ENCODE results near the gene KIFC3.
A peak's percentile ranks its signal among the peaks of the same experiment; 100 is the strongest.
"Not testable (repeated sequence)": the region's sequence is repeated elsewhere in the genome, so short reads cannot be mapped to it uniquely, and the experiment has no call there.

KIFC3 gene

GRCh38 chr16:57734925-57735754, 67.2 kb downstream of the KIFC3 start:
- H3K27ac ChIP-seq, result peak overlapping the region; percentile 79
- TF ChIP-seq, protein P1, sequence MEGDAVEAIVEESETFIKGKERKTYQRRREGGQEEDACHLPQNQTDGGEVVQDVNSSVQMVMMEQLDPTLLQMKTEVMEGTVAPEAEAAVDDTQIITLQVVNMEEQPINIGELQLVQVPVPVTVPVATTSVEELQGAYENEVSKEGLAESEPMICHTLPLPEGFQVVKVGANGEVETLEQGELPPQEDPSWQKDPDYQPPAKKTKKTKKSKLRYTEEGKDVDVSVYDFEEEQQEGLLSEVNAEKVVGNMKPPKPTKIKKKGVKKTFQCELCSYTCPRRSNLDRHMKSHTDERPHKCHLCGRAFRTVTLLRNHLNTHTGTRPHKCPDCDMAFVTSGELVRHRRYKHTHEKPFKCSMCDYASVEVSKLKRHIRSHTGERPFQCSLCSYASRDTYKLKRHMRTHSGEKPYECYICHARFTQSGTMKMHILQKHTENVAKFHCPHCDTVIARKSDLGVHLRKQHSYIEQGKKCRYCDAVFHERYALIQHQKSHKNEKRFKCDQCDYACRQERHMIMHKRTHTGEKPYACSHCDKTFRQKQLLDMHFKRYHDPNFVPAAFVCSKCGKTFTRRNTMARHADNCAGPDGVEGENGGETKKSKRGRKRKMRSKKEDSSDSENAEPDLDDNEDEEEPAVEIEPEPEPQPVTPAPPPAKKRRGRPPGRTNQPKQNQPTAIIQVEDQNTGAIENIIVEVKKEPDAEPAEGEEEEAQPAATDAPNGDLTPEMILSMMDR (IDR thresholded peaks at IDR 0.05; ENCODE audit: low read depth, low read length, missing control alignments), result no peak
- peak; percentile 100 for DNase-seq
- H3K4me3 ChIP-seq (ENCODE audit: low read depth, low read length), result peak overlapping the region; percentile 93
- H3K27me3 ChIP-seq (replicated peaks), result no peaks in the 10 kb centered on the region
- no peaks in the 10 kb centered on the region for H3K36me3 ChIP-seq (replicated peaks)
- in situ Hi-C loops (cut with HindIII; ENCODE audit: low pct_ligation_motif_present, low sequenced_read_pairs), result no loop called here

DNA sequence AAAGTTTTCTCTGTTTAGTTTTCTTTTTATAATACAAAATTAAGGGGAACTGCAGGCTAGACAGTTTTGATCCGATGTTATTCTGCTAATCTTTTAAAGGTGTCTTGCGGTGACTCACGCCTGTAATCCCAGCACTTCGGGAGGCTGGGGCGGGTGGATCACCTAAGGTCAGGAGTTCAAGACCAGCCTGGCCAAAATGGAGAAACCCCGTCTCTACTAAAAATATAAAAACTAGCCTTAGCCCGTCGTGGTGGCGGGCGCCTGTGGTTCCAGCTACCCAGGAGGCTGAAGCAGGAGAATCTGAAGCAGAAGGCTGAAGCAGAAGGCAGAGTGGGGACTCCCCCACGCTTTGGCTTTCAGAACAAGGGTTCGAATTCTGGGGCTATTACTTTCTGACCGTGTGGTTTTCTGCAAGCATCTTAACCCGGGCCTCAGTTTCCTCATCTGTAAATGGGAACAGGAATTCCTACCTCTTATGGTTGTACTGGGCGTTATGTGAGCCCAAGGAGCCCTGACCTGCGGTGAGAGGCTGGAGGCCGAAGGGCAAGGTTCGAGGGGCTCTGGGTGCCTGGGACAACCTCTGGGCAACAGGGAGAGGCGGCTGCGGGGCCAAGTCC, 67.9 kb downstream of the KIFC3 start:
- in situ Hi-C loops (cut with HindIII; ENCODE audit: low pct_ligation_motif_present, low sequenced_read_pairs), result no loop called here
- Histone ChIP-seq H3K36me3 (replicated peaks) (no peaks in the 10 kb centered on the region), H3K4me3 (ENCODE audit: low read depth, low read length) (peak overlapping the region; percentile 84), H3K27me3 (replicated peaks) (no peaks in the 10 kb centered on the region), H3K27ac (peak overlapping the region; percentile 79)
- no peak for DNase-seq
- TF ChIP-seq, protein P1 (IDR thresholded peaks at IDR 0.05; ENCODE audit: low read depth, low read length, missing control alignments), result no peak

DNA sequence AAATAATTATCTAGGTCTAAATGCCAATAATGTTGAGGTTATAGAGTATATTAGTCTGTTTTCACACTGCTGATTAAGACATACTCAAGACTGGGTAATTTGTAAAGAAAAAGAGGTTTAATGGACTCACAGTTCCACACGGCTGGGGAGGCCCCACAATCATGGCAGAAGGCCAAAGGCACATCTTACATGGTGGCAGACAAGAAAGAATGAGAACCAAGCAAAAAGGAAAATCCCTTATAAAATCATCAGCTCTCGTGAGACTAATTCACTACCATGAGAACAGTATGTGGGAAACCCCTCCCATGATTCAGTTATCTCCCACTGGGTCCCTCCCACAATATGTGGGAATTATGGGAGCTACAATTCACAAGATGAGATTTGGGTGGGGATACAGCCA, 69.6 kb downstream of the KIFC3 start:
- TF ChIP-seq, protein P1 (IDR thresholded peaks at IDR 0.05; ENCODE audit: low read depth, low read length, missing control alignments), result no peak

DNA sequence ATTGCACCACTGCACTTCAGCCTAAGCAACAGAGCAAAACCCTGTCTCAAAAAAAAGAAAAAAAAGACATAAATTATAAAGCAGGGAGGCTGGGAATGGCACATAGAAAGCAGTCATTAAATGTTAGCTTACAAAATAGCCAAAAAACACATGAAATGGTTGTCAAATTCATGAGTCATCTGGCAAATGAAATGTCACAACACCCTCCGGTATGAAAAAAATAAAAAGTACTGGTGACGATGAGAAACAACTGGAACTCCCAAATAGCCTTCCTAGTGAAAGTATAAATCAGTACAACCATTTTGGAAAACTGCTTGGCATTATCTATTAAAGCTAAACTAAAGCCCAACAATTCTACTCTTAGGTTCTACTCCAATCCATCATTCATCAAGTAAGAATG, 70.3 kb downstream of the KIFC3 start:
- no peak overlapping the region for H3K4me3 ChIP-seq (ENCODE audit: low read depth, low read length)
- DNase-seq, result no peak
- no peaks in the 10 kb centered on the region for H3K36me3 ChIP-seq (replicated peaks)
- no peak overlapping the region for H3K27ac ChIP-seq
- in situ Hi-C loops (cut with HindIII; ENCODE audit: low pct_ligation_motif_present, low sequenced_read_pairs), result no loop called here
- TF ChIP-seq, protein P1 (IDR thresholded peaks at IDR 0.05; ENCODE audit: low read depth, low read length, missing control alignments), result no peak
- H3K27me3 ChIP-seq (replicated peaks), result no peaks in the 10 kb centered on the region

More for the DNA sequence above, 69.6 kb downstream of the KIFC3 start:
- no peak for DNase-seq
- Histone ChIP-seq H3K27ac (no peak overlapping the region), H3K36me3 (replicated peaks) (no peaks in the 10 kb centered on the region), H3K27me3 (replicated peaks) (no peaks in the 10 kb centered on the region), H3K4me3 (ENCODE audit: low read depth, low read length) (no peak overlapping the region)
- in situ Hi-C loops (cut with HindIII; ENCODE audit: low pct_ligation_motif_present, low sequenced_read_pairs), result no loop called here

- no peaks in the 10 kb centered on the region for H3K27me3 ChIP-seq (replicated peaks)
- H3K27ac ChIP-seq, result no peak overlapping the region
- H3K36me3 ChIP-seq (replicated peaks), result no peaks in the 10 kb centered on the region
- in situ Hi-C loops (cut with HindIII; ENCODE audit: low pct_ligation_motif_present, low sequenced_read_pairs), result no loop called here
- DNase-seq, result no peak
- H3K4me3 ChIP-seq (ENCODE audit: low read depth, low read length), result no peak overlapping the region
- TF ChIP-seq, protein P1 (IDR thresholded peaks at IDR 0.05; ENCODE audit: low read depth, low read length, missing control alignments), result no peak
These were observed 71.2 kb downstream of the KIFC3 start for GRCh38 chr16:57730771-57731730.

DNA sequence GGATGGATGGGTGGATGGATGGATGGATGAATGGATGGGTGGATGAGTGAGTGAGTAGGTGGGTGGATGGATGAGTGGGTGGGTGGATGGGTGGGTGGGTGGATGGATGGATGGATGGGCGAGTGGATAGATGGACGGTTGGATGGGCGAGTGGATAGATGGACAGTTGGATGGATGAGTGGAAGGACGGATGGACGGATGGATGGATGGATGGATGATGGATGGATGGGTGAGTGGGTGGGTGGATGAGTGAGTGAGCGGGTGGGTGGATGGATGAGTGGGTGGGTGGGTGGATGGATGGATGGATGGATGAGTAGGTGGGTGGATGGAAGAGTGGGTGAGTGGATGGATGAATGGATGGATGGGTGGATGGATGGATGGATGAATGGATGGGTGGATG, 72.4 kb downstream of the KIFC3 start:
- H3K36me3 ChIP-seq (replicated peaks); H3K27ac ChIP-seq; DNase-seq; H3K27me3 ChIP-seq (replicated peaks); H3K4me3 ChIP-seq (ENCODE audit: low read depth, low read length); in situ Hi-C loops (cut with HindIII; ENCODE audit: low pct_ligation_motif_present, low sequenced_read_pairs): not testable (repeated sequence)

All from brain microvascular endothelial cell (primary cell).